ENCODE measurements around the gene LRCOL1.

DNA sequence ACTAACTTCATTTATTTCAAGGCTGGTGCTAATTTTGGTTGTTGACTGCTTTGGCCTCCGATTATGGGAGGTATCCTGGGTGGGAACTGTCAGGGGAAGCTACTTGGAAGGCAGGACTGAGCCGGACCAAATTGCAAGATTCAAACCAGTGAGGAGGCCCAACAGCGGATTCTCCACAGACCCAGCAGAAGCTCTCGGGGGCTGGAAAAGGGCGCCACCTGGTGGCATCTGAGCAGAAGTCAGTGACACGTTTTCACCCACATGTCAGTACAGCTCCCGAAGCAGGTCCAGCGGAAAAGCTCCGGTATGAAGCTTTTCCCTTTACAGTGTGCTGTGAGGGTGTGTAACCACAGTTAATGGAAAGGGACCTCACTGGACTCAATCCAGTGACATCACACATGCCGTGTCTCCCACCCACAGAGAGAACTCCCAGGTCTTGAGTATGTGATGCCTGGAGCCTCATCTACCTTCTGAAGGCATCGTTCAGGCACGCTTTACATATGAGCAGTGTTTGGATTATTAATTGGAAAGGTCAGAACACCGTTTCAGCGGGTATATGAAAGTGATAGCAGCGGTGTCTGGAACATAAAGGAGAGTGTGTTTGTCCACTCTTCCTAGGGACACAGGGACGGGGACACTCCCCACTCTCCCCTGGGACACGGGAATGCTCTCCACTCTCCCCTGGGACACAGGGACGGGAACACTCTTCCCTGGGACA, 4.6 kb upstream of the LRCOL1 start:
- TF ChIP-seq, protein P1, sequence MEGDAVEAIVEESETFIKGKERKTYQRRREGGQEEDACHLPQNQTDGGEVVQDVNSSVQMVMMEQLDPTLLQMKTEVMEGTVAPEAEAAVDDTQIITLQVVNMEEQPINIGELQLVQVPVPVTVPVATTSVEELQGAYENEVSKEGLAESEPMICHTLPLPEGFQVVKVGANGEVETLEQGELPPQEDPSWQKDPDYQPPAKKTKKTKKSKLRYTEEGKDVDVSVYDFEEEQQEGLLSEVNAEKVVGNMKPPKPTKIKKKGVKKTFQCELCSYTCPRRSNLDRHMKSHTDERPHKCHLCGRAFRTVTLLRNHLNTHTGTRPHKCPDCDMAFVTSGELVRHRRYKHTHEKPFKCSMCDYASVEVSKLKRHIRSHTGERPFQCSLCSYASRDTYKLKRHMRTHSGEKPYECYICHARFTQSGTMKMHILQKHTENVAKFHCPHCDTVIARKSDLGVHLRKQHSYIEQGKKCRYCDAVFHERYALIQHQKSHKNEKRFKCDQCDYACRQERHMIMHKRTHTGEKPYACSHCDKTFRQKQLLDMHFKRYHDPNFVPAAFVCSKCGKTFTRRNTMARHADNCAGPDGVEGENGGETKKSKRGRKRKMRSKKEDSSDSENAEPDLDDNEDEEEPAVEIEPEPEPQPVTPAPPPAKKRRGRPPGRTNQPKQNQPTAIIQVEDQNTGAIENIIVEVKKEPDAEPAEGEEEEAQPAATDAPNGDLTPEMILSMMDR (IDR thresholded peaks at IDR 0.05) = peak; percentile 93
- TF ChIP-seq TCF7L2 (IDR thresholded peaks at IDR 0.05; ENCODE audit: low read depth, low read length) = no peak
- TF ChIP-seq SIN3A (IDR thresholded peaks at IDR 0.05; ENCODE audit: borderline replicate concordance, insufficient read depth, low read depth, low read length) = no peak
- no peak for TF ChIP-seq POLR2AphosphoS5 (IDR thresholded peaks at IDR 0.05; ENCODE audit: low read depth, low read length)
- TF ChIP-seq, protein P2, sequence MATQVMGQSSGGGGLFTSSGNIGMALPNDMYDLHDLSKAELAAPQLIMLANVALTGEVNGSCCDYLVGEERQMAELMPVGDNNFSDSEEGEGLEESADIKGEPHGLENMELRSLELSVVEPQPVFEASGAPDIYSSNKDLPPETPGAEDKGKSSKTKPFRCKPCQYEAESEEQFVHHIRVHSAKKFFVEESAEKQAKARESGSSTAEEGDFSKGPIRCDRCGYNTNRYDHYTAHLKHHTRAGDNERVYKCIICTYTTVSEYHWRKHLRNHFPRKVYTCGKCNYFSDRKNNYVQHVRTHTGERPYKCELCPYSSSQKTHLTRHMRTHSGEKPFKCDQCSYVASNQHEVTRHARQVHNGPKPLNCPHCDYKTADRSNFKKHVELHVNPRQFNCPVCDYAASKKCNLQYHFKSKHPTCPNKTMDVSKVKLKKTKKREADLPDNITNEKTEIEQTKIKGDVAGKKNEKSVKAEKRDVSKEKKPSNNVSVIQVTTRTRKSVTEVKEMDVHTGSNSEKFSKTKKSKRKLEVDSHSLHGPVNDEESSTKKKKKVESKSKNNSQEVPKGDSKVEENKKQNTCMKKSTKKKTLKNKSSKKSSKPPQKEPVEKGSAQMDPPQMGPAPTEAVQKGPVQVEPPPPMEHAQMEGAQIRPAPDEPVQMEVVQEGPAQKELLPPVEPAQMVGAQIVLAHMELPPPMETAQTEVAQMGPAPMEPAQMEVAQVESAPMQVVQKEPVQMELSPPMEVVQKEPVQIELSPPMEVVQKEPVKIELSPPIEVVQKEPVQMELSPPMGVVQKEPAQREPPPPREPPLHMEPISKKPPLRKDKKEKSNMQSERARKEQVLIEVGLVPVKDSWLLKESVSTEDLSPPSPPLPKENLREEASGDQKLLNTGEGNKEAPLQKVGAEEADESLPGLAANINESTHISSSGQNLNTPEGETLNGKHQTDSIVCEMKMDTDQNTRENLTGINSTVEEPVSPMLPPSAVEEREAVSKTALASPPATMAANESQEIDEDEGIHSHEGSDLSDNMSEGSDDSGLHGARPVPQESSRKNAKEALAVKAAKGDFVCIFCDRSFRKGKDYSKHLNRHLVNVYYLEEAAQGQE (IDR thresholded peaks at IDR 0.05; ENCODE audit: insufficient read depth in 1 of 2, low read depth in 2 of 2, low read length in 1 of 2) = no peak

All from Panc1 (cell line).